KMS-11 (cell line): ENCODE measurements around the gene RASSF3.
A peak's percentile ranks its signal among the peaks of the same experiment; 100 is the strongest.

ENCODE experiments used
- H2AFZ ChIP-seq: fragments of 200-600 bp; sonication (generic); 2 replicates; pipeline ENCODE4 v1.6.1; 2016; ENCODE audit warnings: antibody characterized with exemption, mixed run types, low read depth
- H3K27ac ChIP-seq: fragments of 200-600 bp; sonication (generic); 2 replicates; pipeline ENCODE4 v1.6.1; 2016; ENCODE audit warnings: mild to moderate bottlenecking, mixed run types
- H3K27me3 ChIP-seq: fragments of 200-600 bp; sonication (generic); 2 replicates; pipeline ENCODE4 v1.6.1; 2017; ENCODE audit warnings: mild to moderate bottlenecking, low read depth, mixed run types, moderate library complexity; ENCODE audit not compliant: insufficient read depth
- H3K36me3 ChIP-seq: fragments of 200-600 bp; sonication (generic); 2 replicates; pipeline ENCODE4 v1.6.1; 2017; ENCODE audit warnings: mild to moderate bottlenecking, mixed run types; ENCODE audit not compliant: insufficient read depth
- H3K4me1 ChIP-seq: fragments of 200-600 bp; sonication (generic); 2 replicates; pipeline ENCODE4 v1.6.1; 2016; ENCODE audit warnings: mild to moderate bottlenecking, low read depth, mixed run types; ENCODE audit not compliant: poor library complexity, severe bottlenecking
- H3K4me2 ChIP-seq: fragments of 200-600 bp; sonication (generic); 2 replicates; pipeline ENCODE4 v1.7.0; 2016; ENCODE audit warnings: mild to moderate bottlenecking, mixed run types
- H3K4me3 ChIP-seq: fragments of 200-600 bp; sonication (generic); IDR thresholded peaks from 2 replicates; pipeline ENCODE4 v1.6.1; 2017; ENCODE audit warnings: low read depth, low read length, mixed read lengths; ENCODE audit not compliant: insufficient read depth
- H3K79me2 ChIP-seq: fragments of 200-600 bp; sonication (generic); 2 replicates; pipeline ENCODE4 v1.6.1; 2016; ENCODE audit warnings: low read depth, mixed run types; ENCODE audit not compliant: insufficient read depth
- H3K9ac ChIP-seq: fragments of 200-600 bp; sonication (generic); 2 replicates; pipeline ENCODE4 v1.6.1; 2016; ENCODE audit warnings: mild to moderate bottlenecking, mixed run types
- H4K20me1 ChIP-seq: fragments of 200-600 bp; sonication (generic); 2 replicates; pipeline ENCODE4 v1.6.1; 2016; ENCODE audit warnings: mild to moderate bottlenecking, mixed run types; ENCODE audit not compliant: insufficient read depth
- CTCF ChIP-seq: fragments of 200-600 bp; sonication (generic); conservative IDR thresholded peaks from 2 replicates; pipeline ENCODE4 v1.6.1; 2017; ENCODE audit warnings: low read depth, mild to moderate bottlenecking, antibody characterized with exemption, low read length, moderate library complexity, mixed read lengths

Gene RASSF3

DNA sequence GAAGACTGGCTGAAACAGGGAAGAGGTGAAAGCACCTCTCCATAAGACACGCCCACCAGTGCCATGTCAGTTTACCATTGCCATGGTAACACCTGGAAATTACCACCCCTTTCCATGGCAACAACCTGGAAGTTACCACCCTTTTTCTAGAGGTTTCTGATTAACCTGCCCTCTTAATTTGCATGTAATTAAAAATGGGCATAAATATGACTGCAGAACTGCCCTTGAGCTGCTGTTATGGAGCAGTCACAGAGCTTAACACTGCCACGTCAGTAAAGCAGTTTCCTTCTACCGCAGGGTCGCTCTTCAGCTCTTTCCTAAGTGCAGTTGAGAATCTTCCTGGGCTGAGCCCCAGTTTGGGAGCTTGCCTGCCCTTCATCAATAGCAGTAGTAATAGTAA, 55.2 kb downstream of the RASSF3 start:
- no peak overlapping the region for H3K4me3 ChIP-seq
- H3K36me3 ChIP-seq: no peaks in the 10 kb centered on the region
- H3K4me1 ChIP-seq: peaks cover 70% of the 10 kb centered on the region
- H4K20me1 ChIP-seq: no peaks in the 10 kb centered on the region
- TF ChIP-seq CTCF: no peak
- peak overlapping the region; percentile 4; the same call in 1 of the 2 replicates for H2AFZ ChIP-seq
- H3K9ac ChIP-seq: peak overlapping the region; percentile 36
- H3K79me2 ChIP-seq: peaks cover 69% of the 10 kb centered on the region
- peak overlapping the region; percentile 76 for H3K27ac ChIP-seq
- H3K4me2 ChIP-seq: peak overlapping the region; percentile 95
- H3K27me3 ChIP-seq: no peaks in the 10 kb centered on the region

DNA sequence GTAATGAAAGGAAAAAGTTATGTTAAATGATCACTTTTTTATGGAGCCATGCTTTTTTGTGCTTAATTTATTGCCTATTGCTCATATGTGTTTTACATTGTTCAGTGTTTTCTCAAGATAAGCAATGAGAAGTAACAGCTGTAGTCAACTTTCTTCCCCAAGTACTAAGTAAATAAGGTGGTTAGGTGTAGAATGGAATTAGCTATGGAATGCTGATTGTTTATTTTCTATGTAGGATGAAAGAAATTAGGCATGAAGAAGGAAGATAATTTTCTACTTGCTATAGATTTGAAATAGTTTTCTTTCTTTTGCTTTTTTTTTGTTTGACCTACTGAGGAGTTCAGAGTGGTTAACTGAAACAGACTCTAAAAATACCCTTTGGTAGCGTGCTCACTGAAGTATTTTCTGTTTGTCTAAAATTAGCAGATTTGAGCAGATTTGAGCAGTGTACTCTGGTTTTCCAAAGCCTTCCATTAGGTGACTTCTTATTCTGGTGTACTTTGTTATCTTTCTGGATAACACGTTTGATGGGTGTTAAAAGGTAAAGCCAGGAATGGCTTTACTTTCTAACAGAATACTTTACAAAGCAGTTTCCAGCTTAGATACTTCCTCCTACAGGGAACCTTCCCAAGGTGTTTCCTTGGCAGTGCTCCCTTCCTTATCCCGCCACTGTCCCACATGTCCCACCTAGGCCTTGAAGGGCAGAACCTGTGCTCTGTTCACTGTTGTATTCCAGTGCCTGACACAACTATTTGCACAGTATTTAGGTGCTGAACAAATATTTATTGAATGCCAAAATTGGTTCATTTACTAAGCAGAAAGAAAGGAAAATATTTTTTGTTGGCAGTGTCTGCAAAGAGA, 56.0 kb downstream of the RASSF3 start:
- Histone ChIP-seq H3K4me3 (no peak overlapping the region), H3K27me3 (no peaks in the 10 kb centered on the region), H3K36me3 (no peaks in the 10 kb centered on the region), H3K4me1 (peaks cover 74% of the 10 kb centered on the region), H3K27ac (peak overlapping the region; percentile 76), H2AFZ (peak overlapping the region; percentile 4; the same call in 1 of the 2 replicates), H3K4me2 (peak overlapping the region; percentile 95), H3K9ac (peak overlapping the region; percentile 36), H4K20me1 (no peaks in the 10 kb centered on the region), H3K79me2 (peaks cover 76% of the 10 kb centered on the region)
- no peak for TF ChIP-seq CTCF

DNA sequence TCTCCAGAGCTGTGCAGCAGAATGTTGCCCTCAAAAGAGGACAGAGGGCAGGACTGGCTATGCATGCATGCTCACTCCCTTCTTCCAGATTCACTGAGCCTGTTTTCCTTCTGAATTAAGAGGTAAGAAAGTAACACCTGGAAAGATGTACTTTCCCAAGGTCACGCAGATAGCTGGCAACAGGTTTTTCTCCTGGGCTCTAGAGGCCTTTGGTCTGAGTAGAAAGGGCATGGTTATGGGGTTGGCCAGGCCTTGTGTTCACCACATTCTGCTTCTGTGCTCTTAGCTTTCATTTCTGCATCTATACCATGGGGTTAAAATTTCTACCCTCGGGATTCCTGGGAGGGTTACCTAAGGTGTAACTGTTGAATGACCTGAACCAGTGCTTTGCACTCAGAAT, 57.5 kb downstream of the RASSF3 start:
- no peaks in the 10 kb centered on the region for H3K27me3 ChIP-seq
- no peak overlapping the region for H3K9ac ChIP-seq
- H3K4me1 ChIP-seq: peaks cover 80% of the 10 kb centered on the region
- TF ChIP-seq CTCF: no peak
- H3K4me3 ChIP-seq: no peak overlapping the region
- H3K36me3 ChIP-seq: no peaks in the 10 kb centered on the region
- peaks cover 82% of the 10 kb centered on the region for H3K79me2 ChIP-seq
- H3K27ac ChIP-seq: peak overlapping the region; percentile 76
- no peak overlapping the region for H2AFZ ChIP-seq
- no peaks in the 10 kb centered on the region for H4K20me1 ChIP-seq
- H3K4me2 ChIP-seq: peak overlapping the region; percentile 95

- Histone ChIP-seq H3K36me3 (no peaks in the 10 kb centered on the region), H3K4me3 (no peak overlapping the region), H2AFZ (peak overlapping the region; percentile 26), H3K4me1 (peaks cover 75% of the 10 kb centered on the region), H3K27ac (peak overlapping the region; percentile 76), H4K20me1 (no peaks in the 10 kb centered on the region), H3K9ac (peak overlapping the region; percentile 37; the same call in 1 of the 2 replicates), H3K79me2 (peaks cover 81% of the 10 kb centered on the region), H3K4me2 (peak overlapping the region; percentile 95), H3K27me3 (no peaks in the 10 kb centered on the region)
- no peak for TF ChIP-seq CTCF
Measured at GRCh38 chr12:64669270-64669842, 59.1 kb downstream of the RASSF3 start.
